Activated naive CD4-positive, alpha-beta T cell treated with anti-CD3 and anti-CD28 coated beads for 36 hours (primary cell): ENCODE data around the gene CCDC191. TPM values are rescaled to one million over a fixed set of nuclear protein-coding genes. Genes with fewer than 3 reads are reported as not detected.

Experiments
- CTCF ChIA-PET: fragments of 350-600 bp; sonication (Branson Sonifier 250); formaldehyde crosslinking; loops from one replicate; lab custom pipeline; 2021; ENCODE audit warnings: antibody characterized with exemption; lab: Charles Lee
- DNase-seq: peaks from one replicate; pipeline ENCODE4 v3.0.0-alpha.2; 2020
- H3K27ac Mint-ChIP-seq: one replicate; pipeline ENCODE4 v1.8.0; 2021; ENCODE audit warnings: mild to moderate bottlenecking, mixed read lengths
- H3K27me3 Mint-ChIP-seq: one replicate; pipeline ENCODE4 v1.8.0; 2021; ENCODE audit warnings: low read depth, mixed read lengths
- H3K36me3 Mint-ChIP-seq: one replicate; pipeline ENCODE4 v1.8.0; 2021; ENCODE audit warnings: low read depth, mixed read lengths
- H3K4me1 Mint-ChIP-seq: one replicate; pipeline ENCODE4 v1.8.0; 2021; ENCODE audit warnings: low read depth, mixed read lengths
- H3K4me3 Mint-ChIP-seq: one replicate; pipeline ENCODE4 v1.8.0; 2021; ENCODE audit warnings: mild to moderate bottlenecking, moderate library complexity, mixed read lengths
- H3K9me3 Mint-ChIP-seq: one replicate; pipeline ENCODE4 v1.8.0; 2021; ENCODE audit warnings: mixed read lengths
- intact Hi-C: fragments of 100-400 bp; cut with micrococcal nuclease; formaldehyde crosslinking; loops from one replicate; pipeline ENCODE4 v1.15.1; 2023
- total RNA-seq, 2 experiments: library from RNA; stranded (reverse); gene quantifications; one replicate each; pipeline ENCODE4 v1.2.3, GENCODE V29; 2021

CCDC191 gene
- total RNA-seq, 2 experiments from 2014 or later, result 1.8 to 2.0 TPM

DNA sequence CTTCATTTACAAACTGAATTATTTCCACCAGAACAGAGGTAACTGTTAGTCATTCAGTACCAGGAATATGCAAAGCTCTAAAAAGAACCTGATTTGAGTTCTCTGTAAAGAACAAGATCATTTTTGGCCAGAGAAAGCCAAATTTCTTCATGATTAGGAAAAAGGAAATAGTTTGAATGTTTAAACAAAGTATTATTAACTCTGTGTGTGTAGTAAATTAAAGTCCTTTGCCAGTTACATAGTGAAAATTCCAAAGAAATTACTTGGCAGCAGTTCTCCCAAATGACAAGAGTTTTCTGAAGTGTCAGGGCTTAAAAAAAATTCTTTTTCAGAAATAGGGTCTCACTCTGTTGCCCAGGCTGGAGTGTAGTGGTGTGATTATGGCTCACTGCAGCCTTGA, 24.7 kb upstream of the CCDC191 start:
- intact Hi-C loops, result no loop called here
- no peaks in the 10 kb centered on the region for H3K4me1 Mint-ChIP-seq
- H3K27ac Mint-ChIP-seq, result no peak overlapping the region
- no peak overlapping the region for H3K4me3 Mint-ChIP-seq
- no peaks in the 10 kb centered on the region for H3K9me3 Mint-ChIP-seq
- no peaks in the 10 kb centered on the region for H3K27me3 Mint-ChIP-seq
- DNase-seq, result no peak
- peaks cover 59% of the 10 kb centered on the region for H3K36me3 Mint-ChIP-seq
- CTCF ChIA-PET, result interaction anchor here (1.4 kb wide), 1 partner anchor 9 kb away, joined by 3 read pairs; no protein-coding TSS in a partner anchor

DNA sequence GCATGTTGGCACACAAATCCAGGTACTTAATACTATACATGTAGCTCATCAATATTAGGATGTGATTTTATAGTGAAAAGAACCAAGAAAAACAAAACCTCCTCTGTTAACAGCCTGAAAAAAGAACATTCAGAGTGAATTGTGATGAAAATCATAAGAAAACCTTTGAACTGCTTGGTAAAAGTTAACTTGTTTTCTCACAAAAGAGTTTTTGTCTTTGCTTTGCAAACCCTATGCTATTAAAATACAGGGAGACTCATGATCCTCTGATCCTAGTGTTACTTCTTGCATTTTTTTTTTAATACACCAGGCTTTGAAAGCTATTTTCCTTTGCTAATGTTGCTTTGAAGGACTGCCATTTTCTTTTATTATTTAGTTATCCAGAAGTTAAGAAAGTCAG, 23.9 kb upstream of the CCDC191 start:
- Mint-ChIP-seq H3K27ac (no peak overlapping the region), H3K27me3 (no peaks in the 10 kb centered on the region), H3K4me1 (no peaks in the 10 kb centered on the region), H3K9me3 (no peaks in the 10 kb centered on the region), H3K36me3 (peaks cover 56% of the 10 kb centered on the region), H3K4me3 (no peak overlapping the region)
- CTCF ChIA-PET, result no interaction called here
- no peak for DNase-seq
- intact Hi-C loops, result no loop called here

DNA sequence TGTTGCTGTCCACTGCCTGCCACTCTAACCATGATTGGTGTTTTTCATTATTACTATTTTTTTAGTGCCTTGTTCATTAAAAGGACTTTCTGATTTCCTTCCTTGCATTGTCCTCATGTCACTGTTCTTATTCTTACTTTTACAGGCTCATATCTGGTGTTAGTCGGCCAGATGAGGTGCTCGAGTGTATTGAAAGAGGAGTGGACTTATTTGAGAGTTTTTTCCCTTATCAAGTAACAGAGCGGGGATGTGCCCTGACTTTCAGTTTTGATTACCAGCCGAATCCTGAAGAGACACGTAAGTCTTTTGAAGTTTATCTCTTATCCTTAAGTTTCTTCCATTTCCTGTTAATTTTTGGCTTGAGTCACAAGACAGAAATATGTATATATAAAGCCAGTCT, 23.4 kb upstream of the CCDC191 start:
- CTCF ChIA-PET, result no interaction called here
- Mint-ChIP-seq H3K27ac (no peak overlapping the region), H3K4me3 (no peak overlapping the region), H3K9me3 (no peaks in the 10 kb centered on the region), H3K27me3 (no peaks in the 10 kb centered on the region), H3K36me3 (peaks cover 56% of the 10 kb centered on the region), H3K4me1 (no peaks in the 10 kb centered on the region)
- intact Hi-C loops, result no loop called here
- DNase-seq, result no peak

DNA sequence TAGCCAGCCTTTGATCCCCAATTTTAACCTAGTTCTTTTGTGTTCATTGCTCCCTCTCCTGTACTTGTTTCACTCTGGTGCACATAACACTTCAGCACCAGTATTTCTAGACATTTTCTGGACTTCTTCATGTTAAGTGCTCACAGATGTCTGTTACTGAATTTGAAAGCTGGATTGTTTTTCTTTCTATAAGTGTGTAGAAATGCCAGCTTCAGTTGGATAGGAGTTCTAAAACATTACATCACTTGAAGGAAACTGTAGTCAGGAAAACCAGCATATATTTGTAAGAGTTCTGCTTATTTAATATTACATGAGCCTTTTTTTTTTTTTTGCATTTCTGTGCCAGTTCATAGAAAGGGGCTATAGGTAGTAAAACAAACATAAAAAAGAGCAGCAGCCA, 21.8 kb upstream of the CCDC191 start:
- Mint-ChIP-seq H3K27me3 (no peaks in the 10 kb centered on the region), H3K27ac (no peak overlapping the region), H3K36me3 (peaks cover 57% of the 10 kb centered on the region), H3K9me3 (no peaks in the 10 kb centered on the region), H3K4me1 (no peaks in the 10 kb centered on the region), H3K4me3 (no peak overlapping the region)
- CTCF ChIA-PET, result interaction anchor here (1.5 kb wide), 1 partner anchor 233 kb away, joined by 3 read pairs; no protein-coding TSS in a partner anchor
- no peak for DNase-seq
- intact Hi-C loops, result no loop called here

DNA sequence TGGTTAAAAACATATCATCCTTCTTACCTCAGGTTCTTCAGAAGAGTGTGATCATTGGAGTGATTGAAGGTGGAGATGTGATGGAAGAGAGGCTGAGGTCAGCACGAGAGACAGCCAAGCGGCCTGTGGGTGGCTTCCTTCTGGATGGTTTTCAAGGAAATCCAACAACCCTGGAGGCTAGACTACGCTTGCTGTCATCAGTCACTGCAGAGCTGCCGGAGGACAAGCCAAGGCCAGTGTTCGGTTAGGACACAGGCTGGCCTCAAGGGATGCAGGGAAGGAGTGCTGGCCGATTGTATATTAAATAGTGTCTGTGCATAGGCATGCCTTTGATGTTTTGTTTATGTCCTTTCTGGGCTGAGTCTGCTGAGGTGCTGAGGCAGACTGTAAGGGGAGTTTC, 20.4 kb upstream of the CCDC191 start:
- CTCF ChIA-PET, result no interaction called here

DNA sequence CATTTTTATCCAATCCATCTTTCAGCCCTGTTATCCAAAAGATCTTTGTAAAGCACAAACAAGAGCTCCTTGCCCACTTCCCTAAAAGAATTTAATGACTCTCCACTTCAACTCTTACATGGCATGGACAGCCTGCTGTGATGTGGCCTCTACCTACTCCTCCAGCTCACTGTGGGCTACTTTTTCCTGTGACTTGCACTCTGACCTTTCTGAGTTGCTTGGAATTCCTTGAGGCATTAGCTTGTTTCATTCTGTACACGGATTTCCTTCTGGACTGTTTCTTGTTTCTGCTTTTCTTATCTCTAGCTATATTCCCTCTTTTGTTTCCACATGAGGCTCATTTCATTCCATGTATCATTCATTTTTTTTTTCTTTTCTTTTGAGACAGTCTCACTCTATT, 15.5 kb upstream of the CCDC191 start:
- no peak overlapping the region for H3K4me3 Mint-ChIP-seq
- CTCF ChIA-PET, result no interaction called here
- H3K9me3 Mint-ChIP-seq, result no peaks in the 10 kb centered on the region
- intact Hi-C loops, result no loop called here
- H3K36me3 Mint-ChIP-seq, result peaks cover 46% of the 10 kb centered on the region
- H3K27me3 Mint-ChIP-seq, result no peaks in the 10 kb centered on the region
- DNase-seq, result no peak
- no peak overlapping the region for H3K27ac Mint-ChIP-seq
- no peaks in the 10 kb centered on the region for H3K4me1 Mint-ChIP-seq

More for the DNA sequence above, 20.4 kb upstream of the CCDC191 start:
- H3K27ac Mint-ChIP-seq, result no peak overlapping the region
- no peaks in the 10 kb centered on the region for H3K27me3 Mint-ChIP-seq
- peaks cover 59% of the 10 kb centered on the region for H3K36me3 Mint-ChIP-seq
- H3K9me3 Mint-ChIP-seq, result no peaks in the 10 kb centered on the region
- intact Hi-C loops, result no loop called here
- no peak for DNase-seq
- H3K4me3 Mint-ChIP-seq, result no peak overlapping the region
- H3K4me1 Mint-ChIP-seq, result no peaks in the 10 kb centered on the region

DNA sequence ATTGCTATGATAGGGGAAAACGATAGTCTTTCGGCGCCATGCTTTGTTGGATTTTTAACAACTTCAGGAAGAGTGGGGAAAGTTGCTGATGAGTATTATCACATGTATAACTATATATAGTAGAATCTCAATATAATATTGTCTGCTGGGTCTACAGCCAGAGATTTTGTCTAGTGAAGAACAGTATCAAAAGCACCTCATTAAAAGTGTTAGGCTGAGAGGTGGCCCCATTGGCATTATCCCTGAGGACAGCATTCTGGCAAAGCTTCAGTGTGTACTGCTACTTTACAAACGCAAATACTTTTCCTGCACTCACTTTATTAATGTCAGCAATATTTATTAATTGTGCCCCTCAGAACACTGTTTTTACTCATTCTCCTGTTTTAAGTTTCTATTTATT, 12.0 kb upstream of the CCDC191 start:
- no peaks in the 10 kb centered on the region for H3K9me3 Mint-ChIP-seq
- H3K36me3 Mint-ChIP-seq, result peaks cover 40% of the 10 kb centered on the region
- H3K27ac Mint-ChIP-seq, result no peak overlapping the region
- CTCF ChIA-PET, result no interaction called here
- no peak for DNase-seq
- intact Hi-C loops, result no loop called here
- no peaks in the 10 kb centered on the region for H3K4me1 Mint-ChIP-seq
- no peaks in the 10 kb centered on the region for H3K27me3 Mint-ChIP-seq
- H3K4me3 Mint-ChIP-seq, result no peak overlapping the region

DNA sequence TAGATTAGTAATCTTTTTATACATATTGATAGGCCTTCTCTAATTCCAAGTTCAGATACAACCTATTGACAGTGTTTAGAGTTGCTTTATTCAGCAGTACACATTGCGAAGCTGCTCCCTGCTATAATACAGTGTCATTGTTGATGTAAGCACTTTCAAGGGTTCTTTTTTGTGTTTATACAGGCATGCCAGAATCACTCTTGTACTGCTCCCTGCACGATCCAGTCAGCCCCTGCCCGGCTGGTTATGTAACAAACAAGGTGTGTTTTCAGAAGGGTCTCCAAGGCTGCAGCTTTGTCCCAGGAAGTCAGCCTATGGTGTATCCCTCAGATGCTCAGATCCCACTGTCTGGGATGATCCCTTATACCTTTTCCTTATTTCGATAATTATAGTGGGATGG, 11.5 kb upstream of the CCDC191 start:
- no peaks in the 10 kb centered on the region for H3K9me3 Mint-ChIP-seq
- peaks cover 2% of the 10 kb centered on the region for H3K4me1 Mint-ChIP-seq
- no peak overlapping the region for H3K4me3 Mint-ChIP-seq
- intact Hi-C loops, result no loop called here
- H3K36me3 Mint-ChIP-seq, result peaks cover 37% of the 10 kb centered on the region
- CTCF ChIA-PET, result no interaction called here
- no peaks in the 10 kb centered on the region for H3K27me3 Mint-ChIP-seq
- DNase-seq, result no peak
- no peak overlapping the region for H3K27ac Mint-ChIP-seq

DNA sequence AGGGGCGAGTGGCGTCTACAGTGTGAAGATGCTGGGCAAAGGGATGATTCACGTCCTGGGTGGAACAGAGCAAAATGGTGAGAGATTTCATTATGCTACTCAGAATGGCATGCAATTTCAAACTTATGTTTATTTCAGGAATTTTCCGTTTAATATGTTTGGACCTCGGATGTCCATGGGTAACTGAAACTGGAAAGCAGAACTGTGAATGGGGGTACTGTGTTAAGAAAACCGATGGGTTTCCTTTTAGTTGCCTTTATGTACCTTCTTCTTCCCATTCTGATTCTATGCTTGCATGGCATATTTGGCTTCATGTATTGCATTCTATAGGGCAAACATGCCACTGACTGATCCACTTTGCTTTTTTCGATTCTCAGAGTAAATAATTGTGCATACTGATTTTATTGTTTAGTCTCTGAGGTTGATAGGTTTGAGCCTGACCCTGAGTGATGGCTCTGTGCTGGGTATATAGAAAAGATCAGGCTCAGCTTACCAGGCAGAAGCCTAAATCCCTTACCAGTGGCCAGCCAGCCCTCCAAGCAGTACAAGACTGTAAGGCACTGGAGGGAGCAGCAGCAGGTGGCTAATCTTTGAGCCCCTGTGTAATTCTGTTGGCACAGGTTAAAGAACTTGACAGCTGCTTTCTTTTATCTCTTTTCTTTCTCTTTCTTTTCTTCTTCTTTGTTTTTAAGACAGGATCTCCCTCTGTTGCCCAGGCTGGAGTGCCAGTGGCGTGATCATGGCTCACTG, 4.8 kb upstream of the CCDC191 start:
- intact Hi-C loops, result no loop called here
- Mint-ChIP-seq H3K9me3 (no peaks in the 10 kb centered on the region), H3K27me3 (no peaks in the 10 kb centered on the region), H3K36me3 (peaks cover 18% of the 10 kb centered on the region), H3K4me1 (peaks cover 46% of the 10 kb centered on the region), H3K4me3 (no peak overlapping the region), H3K27ac (no peak overlapping the region)
- DNase-seq, result no peak
- CTCF ChIA-PET, result no interaction called here

DNA sequence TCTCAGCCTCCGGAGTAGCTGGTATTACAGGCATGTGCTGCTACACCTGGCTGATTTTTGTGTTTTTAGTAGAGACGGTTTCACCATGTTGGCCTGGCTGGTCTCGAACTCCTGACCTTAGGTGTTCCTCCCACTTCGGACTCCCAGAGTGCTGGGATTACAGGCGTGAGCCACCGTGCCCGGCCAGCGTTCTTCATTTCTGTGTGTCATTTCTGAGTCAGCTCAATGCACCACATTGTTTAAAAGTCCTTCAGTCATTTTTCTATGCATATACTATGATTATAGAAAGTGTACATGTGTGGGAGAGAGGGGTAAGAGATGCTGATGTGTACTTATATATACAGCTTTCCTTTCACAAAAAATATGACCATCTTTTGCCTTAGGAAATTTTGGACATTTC, 2.3 kb upstream of the CCDC191 start:
- peaks cover 51% of the 10 kb centered on the region for H3K4me1 Mint-ChIP-seq
- peaks cover 5% of the 10 kb centered on the region for H3K36me3 Mint-ChIP-seq
- CTCF ChIA-PET, result no interaction called here

DNA sequence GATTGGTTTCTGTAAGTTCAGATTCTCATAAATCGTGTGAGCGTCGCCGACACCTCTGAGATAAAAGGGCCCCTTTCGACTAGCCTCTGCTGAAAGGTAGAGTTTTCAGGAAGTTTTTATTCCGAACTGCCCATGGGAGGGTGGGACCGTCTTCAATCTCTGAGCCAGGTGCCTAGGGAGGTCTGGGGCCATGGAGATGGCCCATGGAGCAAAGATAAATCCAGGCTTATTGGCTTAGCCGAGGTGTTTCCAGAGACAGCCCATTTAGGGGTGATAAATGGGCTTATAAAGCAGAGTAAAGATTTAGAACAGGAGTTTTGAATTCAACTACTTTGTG, 653 bp upstream of the CCDC191 start:
- no peak for DNase-seq
- H3K36me3 Mint-ChIP-seq, result peaks cover 4% of the 10 kb centered on the region

More for the DNA sequence above, 2.3 kb upstream of the CCDC191 start:
- Mint-ChIP-seq H3K27ac (no peak overlapping the region), H3K4me3 (peak overlapping the region; percentile 25), H3K27me3 (no peaks in the 10 kb centered on the region), H3K9me3 (no peaks in the 10 kb centered on the region)
- DNase-seq, result no peak
- intact Hi-C loops, result loop anchor here (5.0 kb wide), 1 partner anchor 526 kb away; the partner anchor contains the start of gene SIDT1

DNA sequence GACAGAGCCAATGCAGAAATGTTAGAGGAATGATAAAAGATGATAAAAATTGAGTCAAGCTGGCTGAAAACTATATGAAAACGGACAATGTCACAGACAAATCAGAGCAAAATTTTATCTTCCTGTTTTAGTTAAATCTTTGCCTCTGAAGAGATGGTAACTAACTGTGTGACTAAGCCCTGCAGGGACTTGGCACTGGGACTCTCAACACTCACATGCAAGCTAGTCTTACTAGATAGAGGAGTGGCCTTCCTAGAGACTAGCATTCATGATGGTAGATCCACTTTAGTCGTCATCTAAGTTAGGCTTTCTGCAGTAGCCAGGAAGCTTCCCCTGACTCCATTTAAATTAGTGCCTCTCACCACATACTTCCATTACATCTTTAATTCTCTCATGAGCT, 4.1 kb downstream of the CCDC191 start:
- H3K4me3 Mint-ChIP-seq, result no peak overlapping the region
- no peaks in the 10 kb centered on the region for H3K9me3 Mint-ChIP-seq
- no peak overlapping the region for H3K27ac Mint-ChIP-seq
- no peak for DNase-seq
- intact Hi-C loops, result no loop called here
- no peaks in the 10 kb centered on the region for H3K36me3 Mint-ChIP-seq
- H3K27me3 Mint-ChIP-seq, result no peaks in the 10 kb centered on the region
- CTCF ChIA-PET, result interaction anchor here (0.8 to 1.1 kb wide), 3 partner anchors 12 to 306 kb away, joined by 3 read pairs; partner anchors contain the start of gene ATP6V1A
- peaks cover 5% of the 10 kb centered on the region for H3K4me1 Mint-ChIP-seq

More for the DNA sequence above, 653 bp upstream of the CCDC191 start:
- peaks cover 42% of the 10 kb centered on the region for H3K4me1 Mint-ChIP-seq
- H3K27me3 Mint-ChIP-seq, result no peaks in the 10 kb centered on the region
- H3K27ac Mint-ChIP-seq, result peak overlapping the region; percentile 95
- intact Hi-C loops, result loop anchor here (5.0 kb wide), 1 partner anchor 525 kb away; the partner anchor contains the start of gene SIDT1
- peak overlapping the region; percentile 97 for H3K4me3 Mint-ChIP-seq
- H3K9me3 Mint-ChIP-seq, result no peaks in the 10 kb centered on the region
- CTCF ChIA-PET, result no interaction called here

DNA sequence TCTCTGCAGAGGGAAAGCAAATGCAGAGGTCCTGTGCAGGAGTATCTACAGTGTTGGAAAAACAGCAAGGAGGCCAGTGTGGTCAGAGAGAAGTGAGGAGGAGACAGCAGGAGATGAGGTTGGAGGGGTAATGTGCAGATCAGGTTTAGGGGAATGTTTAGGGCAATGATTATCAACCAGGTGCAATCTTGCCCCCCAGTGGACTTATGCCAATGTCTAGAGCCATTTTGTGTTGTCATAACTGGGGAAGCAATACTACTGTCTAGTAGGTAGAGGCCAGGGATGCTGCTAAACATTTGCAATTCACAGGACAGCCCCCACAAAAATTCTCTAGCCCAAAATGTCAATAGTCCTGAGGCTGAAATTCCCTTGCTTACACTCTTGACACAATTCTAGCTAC, 13.1 kb downstream of the CCDC191 start:
- Mint-ChIP-seq H3K36me3 (peaks cover 3% of the 10 kb centered on the region), H3K9me3 (peaks cover 1% of the 10 kb centered on the region), H3K4me3 (no peak overlapping the region), H3K4me1 (no peaks in the 10 kb centered on the region), H3K27ac (no peak overlapping the region), H3K27me3 (no peaks in the 10 kb centered on the region)
- no peak for DNase-seq
- CTCF ChIA-PET, result no interaction called here
- intact Hi-C loops, result no loop called here
